A549 treated with dexamethasone at 1 μM for 4 hours (cell line): ENCODE measurements around the gene RASA3. TPM values are rescaled to one million over a fixed set of nuclear protein-coding genes. Genes with fewer than 3 reads are reported as not detected.

Experiments
- total RNA-seq: library from RNA; stranded (reverse); fragments of 200-300 nt; extraction: Qiagen RNA extraction; gene quantifications from 5 replicates; pipeline ENCODE4 v1.2.3, GENCODE V29; 2022

The RASA3 gene, protein sequence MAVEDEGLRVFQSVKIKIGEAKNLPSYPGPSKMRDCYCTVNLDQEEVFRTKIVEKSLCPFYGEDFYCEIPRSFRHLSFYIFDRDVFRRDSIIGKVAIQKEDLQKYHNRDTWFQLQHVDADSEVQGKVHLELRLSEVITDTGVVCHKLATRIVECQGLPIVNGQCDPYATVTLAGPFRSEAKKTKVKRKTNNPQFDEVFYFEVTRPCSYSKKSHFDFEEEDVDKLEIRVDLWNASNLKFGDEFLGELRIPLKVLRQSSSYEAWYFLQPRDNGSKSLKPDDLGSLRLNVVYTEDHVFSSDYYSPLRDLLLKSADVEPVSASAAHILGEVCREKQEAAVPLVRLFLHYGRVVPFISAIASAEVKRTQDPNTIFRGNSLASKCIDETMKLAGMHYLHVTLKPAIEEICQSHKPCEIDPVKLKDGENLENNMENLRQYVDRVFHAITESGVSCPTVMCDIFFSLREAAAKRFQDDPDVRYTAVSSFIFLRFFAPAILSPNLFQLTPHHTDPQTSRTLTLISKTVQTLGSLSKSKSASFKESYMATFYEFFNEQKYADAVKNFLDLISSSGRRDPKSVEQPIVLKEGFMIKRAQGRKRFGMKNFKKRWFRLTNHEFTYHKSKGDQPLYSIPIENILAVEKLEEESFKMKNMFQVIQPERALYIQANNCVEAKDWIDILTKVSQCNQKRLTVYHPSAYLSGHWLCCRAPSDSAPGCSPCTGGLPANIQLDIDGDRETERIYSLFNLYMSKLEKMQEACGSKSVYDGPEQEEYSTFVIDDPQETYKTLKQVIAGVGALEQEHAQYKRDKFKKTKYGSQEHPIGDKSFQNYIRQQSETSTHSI
- 8.5 to 11.6 TPM (median 10.0 TPM) in 5 replicates for total RNA-seq

GRCh38 chr13:114132419-114133121, at the start of gene RASA3:
Gene RASA3, minus strand, starts transcription at chr13:114132623. Its CDS starts 134 bp downstream, at chr13:114132489.

DNA sequence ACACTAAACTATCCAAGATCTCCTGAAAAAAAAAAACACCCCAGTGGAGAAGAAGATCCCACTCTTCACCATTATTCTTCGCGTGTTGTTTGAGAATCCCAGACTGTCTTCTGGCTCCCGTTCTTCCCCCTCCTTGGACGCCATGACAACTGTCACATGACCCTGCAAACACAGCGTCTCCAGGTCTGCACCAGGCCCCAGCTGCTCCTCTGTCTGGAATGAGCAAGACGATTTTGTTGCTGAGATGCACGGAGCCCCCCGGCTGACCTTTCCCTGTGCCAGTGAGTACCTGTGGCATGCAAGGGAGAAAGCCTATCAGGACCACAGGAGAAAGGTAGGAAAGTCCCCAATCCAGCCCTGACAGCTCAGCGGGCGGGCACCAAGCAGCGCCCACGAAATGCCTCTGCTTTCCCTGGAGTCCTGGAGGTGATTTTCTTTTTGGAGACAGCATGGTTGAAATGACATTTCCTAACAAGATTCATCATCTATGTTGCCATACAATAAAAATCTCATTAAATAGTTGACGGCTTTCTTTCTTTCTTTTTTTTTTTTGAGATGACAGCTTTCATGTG, 46.8 kb upstream of the RASA3 start, which contains the start of gene CFAP97D2:
Gene CFAP97D2, plus strand, starts transcription at position 171 of the 572 bp plus-strand sequence. Its CDS starts 74 bp downstream, at position 245.

DNA sequence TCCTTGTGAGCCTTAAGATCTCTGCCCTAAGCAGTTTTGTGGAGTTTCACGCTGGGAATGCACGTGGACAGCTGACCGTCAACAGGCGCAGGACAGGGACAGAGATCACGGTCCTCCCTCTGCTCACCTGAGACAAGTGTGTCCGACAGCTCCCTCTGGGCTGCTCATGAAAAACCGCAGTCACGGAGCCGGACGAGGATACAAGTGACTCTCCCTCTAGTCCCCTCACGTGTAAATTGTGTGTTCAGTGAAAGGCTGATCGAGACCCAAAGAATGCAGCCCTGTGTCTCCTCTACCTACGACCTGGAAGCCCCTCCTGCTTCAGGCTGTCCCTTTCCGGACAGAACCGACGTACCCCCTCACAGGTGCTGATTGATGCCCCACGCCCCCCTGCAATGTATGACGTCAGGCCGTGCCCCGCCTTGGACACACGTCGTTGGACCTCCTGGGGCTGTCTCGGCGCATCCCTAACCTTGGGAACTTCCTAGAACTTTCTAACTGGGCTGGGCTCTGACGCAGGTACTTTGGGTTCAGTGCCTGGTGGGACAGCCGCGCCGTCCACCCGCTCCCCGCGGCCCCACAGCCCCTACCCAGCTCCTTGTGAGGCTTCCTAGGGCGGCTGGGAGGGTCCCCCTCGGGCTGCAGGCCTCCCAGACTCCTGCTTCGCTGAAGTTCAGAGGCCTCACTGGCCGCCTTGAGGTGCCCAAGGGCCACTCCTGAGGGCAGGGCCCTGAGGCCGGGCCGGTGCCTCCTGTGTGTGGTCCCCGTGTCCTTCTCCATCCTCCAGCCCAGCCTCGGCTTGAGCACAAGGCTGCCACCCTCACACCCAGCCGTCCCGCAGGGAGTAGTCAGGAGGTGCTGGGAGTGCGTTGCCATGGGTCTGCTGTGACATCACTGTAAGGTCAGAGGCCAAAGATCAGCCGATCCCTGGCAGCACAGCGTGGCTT, 158.9 kb downstream of the RASA3 start, which contains the start of gene C13orf46:
Gene C13orf46, minus strand, starts transcription at position 859 of the 947 bp plus-strand sequence. Its CDS starts 79 bp downstream, at position 780.

Other genes starting within 250 kb of the RASA3 start
- gene C13orf46, start 158.5 kb downstream of the RASA3 start, total RNA-seq = 0.10 to 0.26 TPM (median 0.19 TPM) in 5 replicates
- not detected in 5 replicates for gene CFAP97D2, start 46.6 kb upstream of the RASA3 start, total RNA-seq
- gene CDC16, start 102.3 kb upstream of the RASA3 start, total RNA-seq = 42.7 to 46.1 TPM (median 43.5 TPM) in 5 replicates
- gene UPF3A, start 149.0 kb upstream of the RASA3 start, total RNA-seq = 36.7 to 37.7 TPM (median 37.0 TPM) in 5 replicates
- 19.8 to 29.7 TPM (median 26.6 TPM) in 5 replicates for gene CHAMP1, start 181.9 kb upstream of the RASA3 start, total RNA-seq